LNCaP clone FGC (cell line): ENCODE data around the gene ABCC8.

Experiments used
- DNase-seq: peaks from one replicate; pipeline ENCODE4 v3.0.0-alpha.2; 2011; ENCODE audit warnings: low read depth
- H3K4me3 ChIP-seq: 2 replicates; pipeline ENCODE4 v1.5.1; 2011; ENCODE audit warnings: mild to moderate bottlenecking, low read depth, low read length, control low read depth
- CTCF ChIP-seq: IDR thresholded peaks from 2 replicates; pipeline ENCODE4 v1.5.1; 2012; ENCODE audit warnings: mild to moderate bottlenecking; ENCODE audit not compliant: control insufficient read depth, insufficient read depth; ENCODE audit errors: extremely low read depth

The ABCC8 gene

DNA sequence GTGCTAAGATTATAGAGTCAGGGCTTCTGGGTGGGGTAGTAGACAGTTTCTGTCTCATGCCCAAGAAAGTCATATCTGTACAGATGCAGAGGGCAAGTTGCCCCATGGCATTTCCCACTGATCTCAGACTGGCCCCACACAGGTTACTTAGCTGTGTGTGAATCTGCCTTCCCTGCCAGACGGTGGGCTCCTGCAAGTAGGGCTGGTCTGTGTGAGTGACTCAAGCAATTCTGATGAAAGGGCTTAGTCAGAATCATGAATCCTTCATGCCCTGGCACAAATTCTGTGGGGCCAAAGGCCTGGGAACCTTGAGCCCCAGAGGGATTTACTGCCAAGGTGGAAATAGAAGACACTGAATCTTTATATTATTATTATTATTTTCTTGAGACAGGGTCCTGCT, 37.2 kb upstream of the ABCC8 start:
- no peak for DNase-seq
- no peak for TF ChIP-seq CTCF
- no peak overlapping the region for H3K4me3 ChIP-seq

DNA sequence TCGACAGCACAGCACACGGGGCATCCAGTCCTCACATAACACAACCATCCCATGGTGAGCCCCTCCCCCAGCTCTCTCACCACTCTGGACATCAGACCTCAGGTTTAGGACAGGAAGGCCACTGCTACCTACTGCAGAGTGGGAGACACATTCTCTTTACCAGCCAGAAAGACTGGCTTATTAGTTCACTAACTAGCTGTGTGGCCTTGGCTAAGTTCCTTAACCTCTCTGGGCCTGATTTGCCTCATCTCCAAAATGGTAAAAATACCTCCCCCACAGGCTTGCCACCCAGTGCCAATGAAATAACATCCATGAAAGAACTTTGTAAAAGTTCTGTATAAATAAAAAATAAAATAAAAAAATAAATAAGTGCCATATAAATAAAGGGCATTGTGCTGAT, 35.5 kb upstream of the ABCC8 start:
- no peak overlapping the region for H3K4me3 ChIP-seq
- no peak for DNase-seq
- TF ChIP-seq CTCF = no peak

- DNase-seq = no peak
- no peak overlapping the region for H3K4me3 ChIP-seq
- TF ChIP-seq CTCF = no peak
These were observed 34.9 kb upstream of the ABCC8 start for GRCh38 chr11:17511571-17511970.

DNA sequence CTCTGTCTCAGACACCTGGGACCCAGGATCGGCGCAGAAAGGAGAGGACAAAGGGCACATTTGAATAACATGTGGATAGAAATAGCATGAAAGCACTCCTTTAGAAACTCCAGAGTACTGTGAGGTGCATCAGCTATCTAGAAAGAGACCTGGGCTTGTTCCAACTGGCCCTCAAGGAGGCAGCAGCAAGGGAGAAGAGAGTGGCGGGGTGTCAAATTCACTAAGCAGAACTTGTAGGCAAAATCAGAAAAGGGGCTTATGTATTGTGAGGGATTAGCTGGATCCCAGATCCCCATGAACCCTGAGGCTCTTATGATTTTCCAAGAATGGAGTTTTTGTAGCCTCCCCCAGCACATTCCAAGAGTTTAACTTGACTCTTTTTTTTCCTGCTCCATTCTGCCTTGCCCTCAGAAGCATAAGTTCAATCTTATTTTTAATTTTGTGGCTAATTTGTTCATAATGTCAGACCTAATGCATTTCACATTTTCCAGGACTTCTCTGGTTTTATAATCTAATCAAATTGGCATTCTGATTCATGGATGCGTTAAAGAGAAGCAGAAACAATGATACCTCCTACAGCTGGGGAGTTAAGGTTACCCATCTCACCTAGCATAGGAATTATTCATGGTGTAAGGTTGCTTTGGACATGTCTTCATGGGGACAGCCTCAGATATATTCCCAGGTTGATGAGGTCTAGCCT, 34.0 kb upstream of the ABCC8 start:
- DNase-seq = no peak
- no peak for TF ChIP-seq CTCF

DNA sequence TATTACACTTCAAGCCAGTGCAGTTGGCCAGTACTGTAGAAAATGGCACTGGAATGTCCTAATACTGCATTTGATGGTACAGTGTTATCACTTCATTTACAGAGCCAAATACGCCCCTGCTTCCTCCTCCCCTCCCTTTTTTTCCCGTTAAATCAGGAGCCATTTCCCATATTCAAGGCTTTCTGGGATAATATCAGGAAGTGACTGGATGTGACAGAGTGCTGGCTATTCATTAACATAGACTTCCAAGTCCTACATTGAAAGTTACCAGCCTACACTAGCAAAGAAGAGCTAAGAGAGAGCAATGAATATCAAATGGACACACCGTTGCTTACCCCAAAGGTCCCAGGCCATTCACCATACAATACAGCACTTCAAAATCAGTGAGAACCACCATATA, 32.1 kb upstream of the ABCC8 start:
- H3K4me3 ChIP-seq = no peak overlapping the region
- TF ChIP-seq CTCF = no peak
- no peak for DNase-seq

More for the DNA sequence above, 34.0 kb upstream of the ABCC8 start:
- no peak overlapping the region for H3K4me3 ChIP-seq

DNA sequence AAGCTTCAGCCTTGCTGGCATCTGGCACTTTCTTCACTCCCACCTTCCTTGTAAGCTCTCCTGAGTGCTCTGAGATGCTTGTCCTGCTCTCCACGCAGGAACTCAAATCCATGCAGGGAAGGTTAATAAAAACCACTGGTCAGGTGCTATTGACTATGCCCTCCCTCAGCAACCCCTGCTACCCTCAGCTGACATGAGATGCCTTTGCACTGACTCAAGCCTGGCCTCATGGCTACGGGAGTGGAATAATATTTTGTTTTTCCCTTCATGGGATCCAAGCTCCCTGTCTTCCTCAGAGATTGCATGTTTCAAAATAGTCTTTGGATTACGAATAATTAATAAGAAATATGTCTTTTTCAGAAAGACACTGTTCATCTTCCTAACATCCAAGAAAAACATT, 31.7 kb upstream of the ABCC8 start:
- no peak for TF ChIP-seq CTCF
- no peak for DNase-seq
- H3K4me3 ChIP-seq = no peak overlapping the region

GRCh38 chr11:17507773-17508172, 31.1 kb upstream of the ABCC8 start:
- no peak for DNase-seq
- TF ChIP-seq CTCF = no peak
- no peak overlapping the region for H3K4me3 ChIP-seq
